Measurements from ENCODE around the gene RANBP3.

DNA sequence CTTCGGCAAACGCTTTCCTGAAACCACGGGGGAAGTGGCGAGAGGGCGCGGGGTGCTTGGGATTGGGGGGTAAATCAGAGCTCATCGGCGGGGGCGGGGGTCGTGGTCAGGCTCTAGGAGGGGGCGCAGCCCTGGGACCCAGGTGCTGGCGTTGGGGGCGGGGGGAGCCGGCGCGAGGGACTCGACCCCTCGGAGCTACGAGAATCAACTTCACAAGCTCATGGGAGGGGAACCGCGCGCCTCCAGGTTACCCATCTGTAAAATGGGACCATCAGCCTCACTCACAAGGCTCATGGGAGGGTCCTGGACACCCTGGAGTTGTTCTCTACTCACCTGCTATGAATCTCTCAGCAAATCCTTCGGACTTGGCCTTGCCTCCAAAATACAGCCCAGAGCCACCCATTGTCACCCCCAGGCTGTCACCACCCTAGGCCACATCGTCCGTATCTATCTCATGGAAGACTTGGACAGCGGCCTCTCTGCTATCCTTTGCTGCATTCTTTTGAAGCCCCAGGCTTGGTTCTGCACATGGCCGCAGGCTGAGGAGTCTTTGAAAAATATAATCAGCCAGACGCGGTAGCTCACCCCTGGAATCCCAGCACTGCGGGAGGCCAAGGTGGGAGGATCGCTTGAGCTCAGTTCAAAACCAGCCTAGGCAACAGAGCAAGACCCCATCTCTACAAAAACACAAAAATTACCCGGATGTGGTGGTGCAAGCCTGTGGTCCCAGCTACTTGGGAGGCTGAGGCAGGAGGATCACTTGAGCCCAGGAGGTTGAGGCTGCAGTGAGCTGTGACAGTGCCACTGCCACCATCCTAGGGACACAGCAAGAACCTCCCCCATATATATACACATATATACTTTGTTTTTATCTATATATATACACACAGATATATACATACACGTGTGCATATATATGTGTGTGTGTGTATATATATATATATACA, 939 bp upstream of the RANBP3 start:
- TF ChIP-seq CTCF (IDR thresholded peaks at IDR 0.05): no peak
- TF ChIP-seq POLR2AphosphoS5 (IDR thresholded peaks at IDR 0.05): no peak
- TF ChIP-seq POLR2A (IDR thresholded peaks at IDR 0.05): no peak

Measured in upper lobe of left lung (tissue), 4 donors.